ENCODE data around the gene MAOB. TPM values are rescaled to one million over a fixed set of nuclear protein-coding genes. Genes with fewer than 3 reads are reported as not detected.

Gene MAOB
- total RNA-seq, 6 experiments from 2014 or later = 70.0 to 253 (median 122) TPM

DNA sequence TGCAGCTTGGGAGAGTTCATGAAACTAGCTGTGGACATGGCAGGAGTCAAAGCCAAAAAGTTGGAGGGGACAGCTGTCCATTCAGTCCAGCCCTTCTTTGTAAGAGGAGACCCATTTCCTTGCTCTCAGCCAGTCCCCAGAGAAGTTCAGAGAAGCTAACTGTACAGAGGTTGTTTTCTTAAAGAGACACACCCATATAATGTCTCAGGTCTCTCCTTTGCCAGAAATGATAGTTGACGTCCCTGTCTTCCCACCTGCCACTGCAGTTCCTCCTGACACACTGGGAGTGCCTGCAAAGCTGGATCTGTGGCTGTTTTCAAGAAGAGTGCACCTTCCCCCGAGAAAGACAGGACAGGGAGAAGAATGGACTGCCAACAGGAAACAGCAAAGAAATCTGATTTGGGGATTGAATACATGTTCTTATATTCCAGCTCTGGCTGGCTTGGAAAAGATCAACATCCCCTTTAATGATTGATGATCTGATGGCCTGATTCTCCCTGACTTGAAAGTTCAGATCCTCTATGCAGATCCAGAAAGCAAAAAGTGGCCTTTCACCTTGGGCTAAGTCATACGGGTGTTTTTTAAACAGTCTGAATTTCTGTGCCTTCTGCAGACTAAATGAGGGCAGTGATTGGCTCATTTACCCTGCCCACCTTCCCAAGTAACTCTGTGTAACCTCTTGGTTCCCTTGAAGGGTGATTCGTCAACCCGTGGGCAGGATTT lies 139.0 kb downstream of the MAOB start:
- Histone ChIP-seq H3K27me3 (no peaks in the 10 kb centered on the region), H3K4me3 (peak overlapping the region in 1 of 3 donors; percentile 41), H3K9me3 (no peaks in the 10 kb centered on the region), H3K4me1 (peaks cover 0 to 32% (median 2%) of the 10 kb centered on the region in 4 donors), H3K27ac (peak overlapping the region; percentile 56 to 85 (median 57)), H3K36me3 (no peaks in the 10 kb centered on the region)
- intact Hi-C loops (cut with DNase I) = loop anchor here in 1 of 2 donors (10.0 kb wide), 1 partner anchor 88 kb away; the partner anchor contains the start of gene MAOA
- no peak for DNase-seq
- ATAC-seq = peak; percentile 61 to 70 (median 66)
- TF ChIP-seq, protein P1, sequence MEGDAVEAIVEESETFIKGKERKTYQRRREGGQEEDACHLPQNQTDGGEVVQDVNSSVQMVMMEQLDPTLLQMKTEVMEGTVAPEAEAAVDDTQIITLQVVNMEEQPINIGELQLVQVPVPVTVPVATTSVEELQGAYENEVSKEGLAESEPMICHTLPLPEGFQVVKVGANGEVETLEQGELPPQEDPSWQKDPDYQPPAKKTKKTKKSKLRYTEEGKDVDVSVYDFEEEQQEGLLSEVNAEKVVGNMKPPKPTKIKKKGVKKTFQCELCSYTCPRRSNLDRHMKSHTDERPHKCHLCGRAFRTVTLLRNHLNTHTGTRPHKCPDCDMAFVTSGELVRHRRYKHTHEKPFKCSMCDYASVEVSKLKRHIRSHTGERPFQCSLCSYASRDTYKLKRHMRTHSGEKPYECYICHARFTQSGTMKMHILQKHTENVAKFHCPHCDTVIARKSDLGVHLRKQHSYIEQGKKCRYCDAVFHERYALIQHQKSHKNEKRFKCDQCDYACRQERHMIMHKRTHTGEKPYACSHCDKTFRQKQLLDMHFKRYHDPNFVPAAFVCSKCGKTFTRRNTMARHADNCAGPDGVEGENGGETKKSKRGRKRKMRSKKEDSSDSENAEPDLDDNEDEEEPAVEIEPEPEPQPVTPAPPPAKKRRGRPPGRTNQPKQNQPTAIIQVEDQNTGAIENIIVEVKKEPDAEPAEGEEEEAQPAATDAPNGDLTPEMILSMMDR (IDR thresholded peaks at IDR 0.05) = no peak
- TF ChIP-seq POLR2A (IDR thresholded peaks at IDR 0.05) = no peak
- 40% methylated on average over 4 of the region's 5 CpGs for WGBS (ENCODE audit: insufficient coverage, low coverage, low lambda C conversion rate, missing lambda C conversion rate)

DNA sequence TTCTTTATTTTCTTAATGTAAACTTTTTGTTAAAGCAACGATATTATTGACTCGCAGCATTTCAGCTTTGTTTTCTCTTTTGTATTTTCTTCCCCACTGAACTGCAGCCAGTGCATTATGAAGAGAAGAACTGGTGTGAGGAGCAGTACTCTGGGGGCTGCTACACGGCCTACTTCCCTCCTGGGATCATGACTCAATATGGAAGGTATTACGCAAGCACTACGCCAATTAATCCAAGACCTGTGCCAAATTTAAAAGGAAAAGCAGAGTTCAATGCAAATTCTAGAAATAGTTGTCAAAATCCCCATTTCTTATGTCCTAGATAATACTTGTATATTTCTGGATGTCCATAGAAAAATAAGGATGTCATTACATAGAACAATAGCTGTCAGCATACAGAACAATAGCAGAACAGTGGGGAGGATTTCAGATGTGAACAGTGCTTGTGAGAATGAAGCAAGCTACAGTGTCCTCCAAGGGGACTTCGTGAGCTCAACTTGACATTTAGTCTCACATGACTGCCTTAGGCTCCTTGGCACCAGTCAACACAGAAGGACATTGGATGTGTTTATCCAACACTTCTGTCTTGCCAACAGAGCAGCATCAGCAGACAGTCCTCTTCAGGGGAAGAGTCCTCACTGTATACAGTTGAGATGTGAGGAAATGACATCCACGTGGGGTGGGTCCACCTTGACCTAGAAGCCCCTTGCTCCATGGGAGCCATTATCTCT lies 140.2 kb downstream of the MAOB start:
- no peak for TF ChIP-seq POLR2A (IDR thresholded peaks at IDR 0.05)
- TF ChIP-seq, protein P1 (IDR thresholded peaks at IDR 0.05) = no peak
- Histone ChIP-seq H3K27me3 (no peaks in the 10 kb centered on the region), H3K9me3 (no peaks in the 10 kb centered on the region), H3K4me1 (peaks cover 0 to 32% (median 2%) of the 10 kb centered on the region in 4 donors), H3K4me3 (no peak overlapping the region), H3K27ac (peak overlapping the region; percentile 29 to 85 (median 57)), H3K36me3 (no peaks in the 10 kb centered on the region)
- intact Hi-C loops (cut with DNase I) = loop anchor here in 1 of 2 donors (10.0 kb wide), 1 partner anchor 87 kb away; the partner anchor contains the start of gene MAOA
- DNase-seq = no peak
- 23% methylated on average over 7 of the region's 7 CpGs for WGBS (ENCODE audit: insufficient coverage, low coverage, low lambda C conversion rate, missing lambda C conversion rate)
- peak; percentile 16 to 46 (median 27) for ATAC-seq

DNA sequence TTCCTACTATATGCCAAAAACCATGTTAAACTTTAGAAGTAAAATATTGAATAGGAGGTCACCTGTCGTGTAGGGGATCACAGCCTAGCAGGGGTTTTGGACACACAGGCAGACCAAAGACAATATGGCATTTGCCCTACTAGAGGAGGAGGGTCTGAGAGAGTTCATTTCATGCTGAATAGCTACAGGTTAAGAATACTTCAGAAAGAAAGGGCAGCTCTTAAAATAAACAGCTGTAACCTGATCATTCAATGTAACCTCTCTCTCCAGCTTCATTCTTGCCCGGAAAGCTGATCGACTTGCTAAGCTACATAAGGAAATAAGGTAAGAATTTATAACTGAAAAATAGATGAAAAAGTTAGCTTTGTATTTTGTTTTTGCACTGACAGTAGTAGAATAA lies 146.3 kb downstream of the MAOB start:
- no peak for ATAC-seq
- TF ChIP-seq, protein P1 (IDR thresholded peaks at IDR 0.05) = no peak
- TF ChIP-seq POLR2A (IDR thresholded peaks at IDR 0.05) = no peak
- H3K36me3 ChIP-seq = no peaks in the 10 kb centered on the region
- H3K4me3 ChIP-seq = no peak overlapping the region
- intact Hi-C loops (cut with DNase I) = no loop called here
- H3K4me1 ChIP-seq = peaks cover 0 to under 1% (median 0%) of the 10 kb centered on the region in 4 donors
- H3K27ac ChIP-seq = peak overlapping the region in 1 of 3 donors; percentile 39
- no peak for DNase-seq
- H3K9me3 ChIP-seq = no peaks in the 10 kb centered on the region
- no peaks in the 10 kb centered on the region for H3K27me3 ChIP-seq
- 51% methylated on average over 3 of the region's 3 CpGs for WGBS (ENCODE audit: insufficient coverage, low coverage, low lambda C conversion rate, missing lambda C conversion rate)

DNA sequence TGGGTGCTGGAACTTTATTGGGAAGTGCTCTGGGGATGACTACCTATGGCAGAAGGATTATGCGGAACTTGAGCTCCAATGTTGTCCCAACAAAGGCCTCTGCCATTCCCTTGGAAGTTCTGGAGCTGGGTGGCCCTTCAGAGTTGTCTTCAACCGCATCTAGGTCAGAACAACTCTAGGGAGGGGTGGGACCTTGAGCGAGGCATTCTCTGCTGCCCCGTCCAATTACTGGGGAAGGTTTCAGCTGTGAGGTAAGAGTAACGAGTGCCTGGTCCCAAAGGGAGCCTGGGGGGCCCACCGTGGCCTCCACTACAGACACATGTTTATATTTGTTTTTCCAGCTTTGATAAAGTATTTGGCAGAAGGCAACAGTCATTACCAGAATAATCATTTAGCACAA lies 146.7 kb downstream of the MAOB start:
- ATAC-seq (no peak), DNase-seq (no peak)
- intact Hi-C loops (cut with DNase I) = no loop called here
- H3K27me3 ChIP-seq = no peaks in the 10 kb centered on the region
- H3K27ac ChIP-seq = peak overlapping the region in 1 of 3 donors; percentile 39
- no peak overlapping the region for H3K4me3 ChIP-seq
- H3K9me3 ChIP-seq = no peaks in the 10 kb centered on the region
- H3K36me3 ChIP-seq = no peaks in the 10 kb centered on the region
- WGBS (ENCODE audit: insufficient coverage, low coverage, low lambda C conversion rate, missing lambda C conversion rate) = 52% methylated on average over 3 of the region's 6 CpGs
- no peaks in the 10 kb centered on the region for H3K4me1 ChIP-seq
- TF ChIP-seq POLR2A (IDR thresholded peaks at IDR 0.05) = no peak
- TF ChIP-seq, protein P1 (IDR thresholded peaks at IDR 0.05) = no peak
